Thyroid gland (tissue), 4 donors: ENCODE results near the gene CDON. TPM values are rescaled to one million over a fixed set of nuclear protein-coding genes. Genes with fewer than 3 reads are reported as not detected.

Source experiments
- DNase-seq, 2 donors: peaks; one replicate each; pipeline ENCODE4 v3.0.0-alpha.2; 2019
- H3K27ac ChIP-seq, 3 donors: fragments of 200-600 bp; sonication (generic); 1 replicate in 2 of 3; 2 replicates in 1 of 3; pipeline ENCODE4 v1.5.1; 2016 to 2019; ENCODE audit warnings: mild to moderate bottlenecking in 1 of 3, moderate library complexity in 1 of 3
- H3K27me3 ChIP-seq: fragments of 200-600 bp; sonication (generic); one replicate; pipeline ENCODE4 v1.5.1; 2019
- H3K36me3 ChIP-seq, 2 donors: fragments of 200-600 bp; sonication (generic); one replicate each; pipeline ENCODE4 v1.5.1; 2016 to 2019
- H3K4me1 ChIP-seq, 2 donors: fragments of 200-600 bp; sonication (generic); one replicate each; pipeline ENCODE4 v1.5.1; 2017 to 2019
- H3K4me3 ChIP-seq, 3 donors: fragments of 200-600 bp; sonication (generic); replicated peaks in 1 of 3; 1 replicate in 2 of 3; 2 replicates in 1 of 3; pipeline ENCODE4 v1.5.1; 2016; ENCODE audit warnings: mild to moderate bottlenecking in 1 of 3
- H3K9me3 ChIP-seq: fragments of 200-600 bp; sonication (generic); one replicate; pipeline ENCODE4 v1.5.1; 2017
- CTCF ChIP-seq, 6 experiments: fragments of 200-600 bp in 3 of 6; fragments of 450-650 bp in 3 of 6; sonication (generic) in 3 of 6; IDR thresholded peaks; one replicate each; pipeline ENCODE4 v1.5.1; 2016 to 2019; ENCODE audit warnings: antibody characterized with exemption in 6 of 6, mild to moderate bottlenecking in 2 of 6, inconsistent platforms in 1 of 6, moderate library complexity in 1 of 6
- POLR2A ChIP-seq, 2 donors: fragments of 450-650 bp; IDR thresholded peaks; one replicate each; pipeline ENCODE4 v1.6.1; 2017; ENCODE audit warnings: antibody characterized with exemption in 2 of 2, mild to moderate bottlenecking in 2 of 2, moderate library complexity in 1 of 2
- WGBS, 2 donors: methylation state at CpG; one replicate each; pipeline ENCODE4 v1.1.5; 2017; 5-methylcytosine and 5-hydroxymethylcytosine counted together
- intact Hi-C: fragments of 100-400 bp; cut with DNase I; formaldehyde crosslinking; loops from one replicate; pipeline ENCODE4 v1.15.1; 2023
- total RNA-seq, 4 donors: library from RNA; depleted of rRNA; stranded (reverse); fragments of >200 nt; gene quantifications; one replicate each; pipeline ENCODE4 v1.2.3, GENCODE V29; 2016

Gene CDON
- total RNA-seq, 4 donors from 2014 or later, result 75.8 to 168 (median 108) TPM

- no peak for DNase-seq
- no peaks in the 10 kb centered on the region for H3K9me3 ChIP-seq
- H3K4me1 ChIP-seq, result peaks cover 0 to 20% of the 10 kb centered on the region in 2 donors
- H3K36me3 ChIP-seq, result no peaks in the 10 kb centered on the region
- H3K27me3 ChIP-seq, result no peaks in the 10 kb centered on the region
- WGBS, 2 donors, result 85 to 91% methylated on average over 4 of the region's 4 CpGs
- H3K4me3 ChIP-seq, result no peak overlapping the region
- TF ChIP-seq CTCF (IDR thresholded peaks at IDR 0.05) (no peak), POLR2A (IDR thresholded peaks at IDR 0.05) (no peak)
- intact Hi-C loops, result loop anchor here (5.0 kb wide), 1 partner anchor 251 kb away; no protein-coding TSS in a partner anchor
- no peak overlapping the region for H3K27ac ChIP-seq
Measured at GRCh38 chr11:125941267-125941618, 121.4 kb downstream of the CDON start.

GRCh38 chr11:125940145-125940544 lies 122.5 kb downstream of the CDON start:
- intact Hi-C loops, result loop anchor here (5.0 kb wide), 1 partner anchor 252 kb away; no protein-coding TSS in a partner anchor
- TF ChIP-seq POLR2A (IDR thresholded peaks at IDR 0.05), result no peak
- TF ChIP-seq CTCF (IDR thresholded peaks at IDR 0.05), result no peak
- no peak for DNase-seq
- Histone ChIP-seq H3K27ac (no peak overlapping the region), H3K27me3 (no peaks in the 10 kb centered on the region), H3K36me3 (no peaks in the 10 kb centered on the region), H3K9me3 (no peaks in the 10 kb centered on the region), H3K4me3 (no peak overlapping the region), H3K4me1 (peaks cover 0 to 20% of the 10 kb centered on the region in 2 donors)
- 97 to 99% methylated on average over 4 of the region's 4 CpGs for WGBS, 2 donors

GRCh38 chr11:125939081-125939521 lies 123.6 kb downstream of the CDON start:
- TF ChIP-seq CTCF (IDR thresholded peaks at IDR 0.05), result no peak
- TF ChIP-seq POLR2A (IDR thresholded peaks at IDR 0.05), result no peak
- 40 to 49% methylated on average over 4 of the region's 4 CpGs for WGBS, 2 donors
- H3K9me3 ChIP-seq, result no peaks in the 10 kb centered on the region
- no peak overlapping the region for H3K27ac ChIP-seq
- no peaks in the 10 kb centered on the region for H3K27me3 ChIP-seq
- H3K4me1 ChIP-seq, result peaks cover 0 to 20% of the 10 kb centered on the region in 2 donors
- H3K4me3 ChIP-seq, result no peak overlapping the region
- DNase-seq, result peak; percentile 41 to 51
- intact Hi-C loops, result no loop called here
- no peaks in the 10 kb centered on the region for H3K36me3 ChIP-seq

GRCh38 chr11:125938418-125938817 lies 124.2 kb downstream of the CDON start:
- intact Hi-C loops, result no loop called here
- no peaks in the 10 kb centered on the region for H3K27me3 ChIP-seq
- no peak overlapping the region for H3K4me3 ChIP-seq
- H3K4me1 ChIP-seq, result peaks cover 0 to 20% of the 10 kb centered on the region in 2 donors
- TF ChIP-seq CTCF (IDR thresholded peaks at IDR 0.05) (no peak), POLR2A (IDR thresholded peaks at IDR 0.05) (no peak)
- H3K36me3 ChIP-seq, result no peaks in the 10 kb centered on the region
- H3K9me3 ChIP-seq, result no peaks in the 10 kb centered on the region
- no peak overlapping the region for H3K27ac ChIP-seq
- no peak for DNase-seq
- 88 to 89% methylated on average over 5 of the region's 5 CpGs for WGBS, 2 donors

GRCh38 chr11:125935618-125936199 lies 127.0 kb downstream of the CDON start:
- intact Hi-C loops, result no loop called here
- TF ChIP-seq CTCF (IDR thresholded peaks at IDR 0.05) (no peak), POLR2A (IDR thresholded peaks at IDR 0.05) (no peak)
- no peaks in the 10 kb centered on the region for H3K27me3 ChIP-seq
- no peak for DNase-seq
- H3K4me1 ChIP-seq, result peaks cover 0 to 22% of the 10 kb centered on the region in 2 donors
- H3K27ac ChIP-seq, result no peak overlapping the region
- no peaks in the 10 kb centered on the region for H3K36me3 ChIP-seq
- WGBS, 2 donors, result 77 to 83% methylated on average over 12 of the region's 12 CpGs
- H3K9me3 ChIP-seq, result no peaks in the 10 kb centered on the region
- no peak overlapping the region for H3K4me3 ChIP-seq
